ENCODE results near the gene LRTM2. TPM values are rescaled to one million over a fixed set of nuclear protein-coding genes. Genes with fewer than 3 reads are reported as not detected.

Gene LRTM2
- total RNA-seq, 1 donor from 2014 or later = not detected

DNA sequence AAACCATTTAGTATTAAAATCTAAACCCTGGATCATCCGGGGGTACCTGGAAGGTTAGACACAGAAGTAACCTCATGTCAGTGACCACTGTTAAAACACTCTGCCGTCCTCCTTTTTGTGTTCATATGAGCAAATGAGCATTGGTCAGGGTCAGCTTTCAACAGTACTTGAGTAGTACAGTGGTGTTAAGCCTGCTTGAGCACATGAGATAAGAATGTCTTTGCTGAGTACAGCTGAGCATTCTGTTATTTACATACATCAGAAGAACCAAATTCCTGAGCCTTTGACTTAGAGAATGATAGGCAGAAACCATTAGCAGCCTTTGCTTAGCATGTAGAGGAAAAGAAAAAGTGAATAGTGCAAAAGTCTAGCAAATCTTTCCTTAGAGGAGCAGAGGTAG, 38.6 kb upstream of the LRTM2 start:
- no peak overlapping the region for H3K27ac ChIP-seq
- H3K27me3 ChIP-seq = no peaks in the 10 kb centered on the region
- Mint-ChIP-seq H3K36me3 (peaks cover 29% of the 10 kb centered on the region), H3K27ac (no peak overlapping the region), H3K9me3 (no peaks in the 10 kb centered on the region), H3K4me1 (peaks cover 8% of the 10 kb centered on the region), H3K27me3 (ENCODE audit: insufficient read depth, low read depth) (peaks cover 3% of the 10 kb centered on the region), H3K4me3 (no peak overlapping the region)
- TF ChIP-seq EZH2phosphoT487 (IDR thresholded peaks at IDR 0.05) = no peak
- TF ChIP-seq, protein P1, sequence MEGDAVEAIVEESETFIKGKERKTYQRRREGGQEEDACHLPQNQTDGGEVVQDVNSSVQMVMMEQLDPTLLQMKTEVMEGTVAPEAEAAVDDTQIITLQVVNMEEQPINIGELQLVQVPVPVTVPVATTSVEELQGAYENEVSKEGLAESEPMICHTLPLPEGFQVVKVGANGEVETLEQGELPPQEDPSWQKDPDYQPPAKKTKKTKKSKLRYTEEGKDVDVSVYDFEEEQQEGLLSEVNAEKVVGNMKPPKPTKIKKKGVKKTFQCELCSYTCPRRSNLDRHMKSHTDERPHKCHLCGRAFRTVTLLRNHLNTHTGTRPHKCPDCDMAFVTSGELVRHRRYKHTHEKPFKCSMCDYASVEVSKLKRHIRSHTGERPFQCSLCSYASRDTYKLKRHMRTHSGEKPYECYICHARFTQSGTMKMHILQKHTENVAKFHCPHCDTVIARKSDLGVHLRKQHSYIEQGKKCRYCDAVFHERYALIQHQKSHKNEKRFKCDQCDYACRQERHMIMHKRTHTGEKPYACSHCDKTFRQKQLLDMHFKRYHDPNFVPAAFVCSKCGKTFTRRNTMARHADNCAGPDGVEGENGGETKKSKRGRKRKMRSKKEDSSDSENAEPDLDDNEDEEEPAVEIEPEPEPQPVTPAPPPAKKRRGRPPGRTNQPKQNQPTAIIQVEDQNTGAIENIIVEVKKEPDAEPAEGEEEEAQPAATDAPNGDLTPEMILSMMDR (IDR thresholded peaks at IDR 0.05) = no peak
- no peak for TF ChIP-seq EZH2 (IDR thresholded peaks at IDR 0.05)
- H3K9ac ChIP-seq = no peak overlapping the region
- H3K36me3 ChIP-seq = no peaks in the 10 kb centered on the region
- DNase-seq (ENCODE audit: low spot score) = no peak
- H3K9me3 ChIP-seq (ENCODE audit: low read depth) = no peaks in the 10 kb centered on the region
- H3K79me2 ChIP-seq (ENCODE audit: low read depth) = no peaks in the 10 kb centered on the region
- H3F3A ChIP-seq (ENCODE audit: low read depth) = no peaks in the 10 kb centered on the region
- H2AFZ ChIP-seq (replicated peaks) = no peak overlapping the region
- H3K4me1 ChIP-seq = peaks cover 6% of the 10 kb centered on the region
- no peak overlapping the region for H3K4me3 ChIP-seq
- peaks cover 2% of the 10 kb centered on the region for H4K20me1 ChIP-seq (ENCODE audit: low read depth)
- H3K4me2 ChIP-seq = no peak overlapping the region

GRCh38 chr12:1782215-1782614, 38.1 kb upstream of the LRTM2 start:
- Histone ChIP-seq H3K27me3 (no peaks in the 10 kb centered on the region), H3K4me2 (no peak overlapping the region), H3K9me3 (ENCODE audit: low read depth) (no peaks in the 10 kb centered on the region), H3K4me1 (peaks cover 6% of the 10 kb centered on the region), H3F3A (ENCODE audit: low read depth) (no peaks in the 10 kb centered on the region), H3K9ac (no peak overlapping the region), H2AFZ (replicated peaks) (no peak overlapping the region), H3K79me2 (ENCODE audit: low read depth) (no peaks in the 10 kb centered on the region), H3K36me3 (no peaks in the 10 kb centered on the region), H4K20me1 (ENCODE audit: low read depth) (no peaks in the 10 kb centered on the region), H3K4me3 (no peak overlapping the region), H3K27ac (no peak overlapping the region)
- Mint-ChIP-seq H3K27me3 (ENCODE audit: insufficient read depth, low read depth) (peaks cover 3% of the 10 kb centered on the region), H3K36me3 (peaks cover 29% of the 10 kb centered on the region), H3K27ac (no peak overlapping the region), H3K9me3 (no peaks in the 10 kb centered on the region), H3K4me1 (peaks cover 7% of the 10 kb centered on the region), H3K4me3 (no peak overlapping the region)
- TF ChIP-seq EZH2phosphoT487 (IDR thresholded peaks at IDR 0.05) = no peak
- TF ChIP-seq, protein P1 (IDR thresholded peaks at IDR 0.05) = no peak
- no peak for TF ChIP-seq EZH2 (IDR thresholded peaks at IDR 0.05)
- no peak for DNase-seq (ENCODE audit: low spot score)

GRCh38 chr12:1787714-1788113, 32.7 kb upstream of the LRTM2 start:
- Mint-ChIP-seq H3K27ac (no peak overlapping the region), H3K27me3 (ENCODE audit: insufficient read depth, low read depth) (peaks cover 5% of the 10 kb centered on the region), H3K4me3 (no peak overlapping the region), H3K9me3 (no peaks in the 10 kb centered on the region), H3K36me3 (peaks cover 7% of the 10 kb centered on the region), H3K4me1 (peaks cover 7% of the 10 kb centered on the region)
- no peak overlapping the region for H3K9ac ChIP-seq
- no peaks in the 10 kb centered on the region for H3K9me3 ChIP-seq (ENCODE audit: low read depth)
- H3K4me3 ChIP-seq = no peak overlapping the region
- no peaks in the 10 kb centered on the region for H3K36me3 ChIP-seq
- no peak for DNase-seq (ENCODE audit: low spot score)
- TF ChIP-seq EZH2 (IDR thresholded peaks at IDR 0.05) (no peak), EZH2phosphoT487 (IDR thresholded peaks at IDR 0.05) (no peak)
- TF ChIP-seq, protein P1 (IDR thresholded peaks at IDR 0.05) = no peak
- H3K27me3 ChIP-seq = no peaks in the 10 kb centered on the region
- no peak overlapping the region for H3K27ac ChIP-seq
- peaks cover 9% of the 10 kb centered on the region for H4K20me1 ChIP-seq (ENCODE audit: low read depth)
- no peak overlapping the region for H3K4me2 ChIP-seq
- no peaks in the 10 kb centered on the region for H3K79me2 ChIP-seq (ENCODE audit: low read depth)
- H3K4me1 ChIP-seq = no peaks in the 10 kb centered on the region
- no peak overlapping the region for H2AFZ ChIP-seq (replicated peaks)
- peaks cover 5% of the 10 kb centered on the region for H3F3A ChIP-seq (ENCODE audit: low read depth)
